K562 (cell line): ENCODE data around the gene DHRS13. TPM values are rescaled to one million over a fixed set of nuclear protein-coding genes. Genes with fewer than 3 reads are reported as not detected.

Experiments used
- CXXC5 ChIP-seq: fragments of 250-450 bp; sonication (Bioruptor Pico); IDR thresholded peaks from 2 replicates; pipeline ENCODE4 v1.8.0; 2022; ENCODE audit warnings: inconsistent platforms, mild to moderate bottlenecking, moderate library complexity
- DPF2 ChIP-seq: fragments of 450-650 bp; IDR thresholded peaks from 2 replicates; pipeline ENCODE4 v1.6.1; 2016
- ESRRA ChIP-seq: fragments of 450-650 bp; IDR thresholded peaks from 2 replicates; pipeline ENCODE4 v1.6.1; 2014; ENCODE audit warnings: low read depth, mild to moderate bottlenecking, moderate library complexity, borderline replicate concordance
- EZH2 ChIP-seq: IDR thresholded peaks from 2 replicates; pipeline ENCODE4 v1.6.1; 2012; ENCODE audit warnings: low read depth, mild to moderate bottlenecking, inconsistent platforms, low read length, borderline replicate concordance
- HEY1 ChIP-seq: fragments of 250-450 bp; sonication (Bioruptor Pico); IDR thresholded peaks from 2 replicates; pipeline ENCODE4 v1.5.0; 2020; ENCODE audit warnings: mild to moderate bottlenecking, moderate library complexity, borderline replicate concordance
- IFI16 ChIP-seq: fragments of 250-450 bp; sonication (Bioruptor Pico); IDR thresholded peaks from 2 replicates; pipeline ENCODE4 v2.1.2; 2022; ENCODE audit warnings: mild to moderate bottlenecking, inconsistent platforms
- KHSRP ChIP-seq: fragments of 450-650 bp; IDR thresholded peaks from 2 replicates; pipeline ENCODE4 v1.6.1; 2017
- MIER1 ChIP-seq: fragments of 450-650 bp; IDR thresholded peaks from 2 replicates; pipeline ENCODE4 v1.6.1; 2016; ENCODE audit warnings: antibody characterized with exemption, mild to moderate bottlenecking, low read depth
- MYBL2 ChIP-seq, 2 experiments: fragments of 450-650 bp in 1 of 2; sonication (generic) in 1 of 2; formaldehyde crosslinking in 1 of 2; IDR thresholded peaks; 2 replicates each; pipeline versions ENCODE4 v1.6.1 to v1.8.1; 2017 to 2022; ENCODE audit warnings: borderline replicate concordance in 1 of 2, inconsistent platforms in 1 of 2, low read depth in 1 of 2, mild to moderate bottlenecking in 1 of 2, missing genetic modification reagents in 1 of 2, moderate library complexity in 1 of 2
- NFYB ChIP-seq: IDR thresholded peaks from 2 replicates; pipeline ENCODE4 v1.6.1; 2011; ENCODE audit warnings: mild to moderate bottlenecking, moderate library complexity; ENCODE audit not compliant: insufficient read length; ENCODE audit errors: extremely low read depth
- POLR2B ChIP-seq: fragments of 450-650 bp; IDR thresholded peaks from 2 replicates; pipeline ENCODE4 v1.6.1; 2018; ENCODE audit warnings: low read depth; ENCODE audit not compliant: partially characterized antibody
- PREB ChIP-seq: sonication (generic); formaldehyde crosslinking; IDR thresholded peaks from 2 replicates; pipeline ENCODE4 v1.8.1; 2023; ENCODE audit warnings: mild to moderate bottlenecking, missing genetic modification reagents
- STAT5A ChIP-seq: IDR thresholded peaks from 2 replicates; pipeline ENCODE4 v1.6.1; 2012; ENCODE audit warnings: low read length, inconsistent platforms, borderline replicate concordance
- TAF7 ChIP-seq: fragments of 450-650 bp; IDR thresholded peaks from 2 replicates; pipeline ENCODE4 v1.6.1; 2016; ENCODE audit warnings: missing genetic modification characterization, missing compliant biosample characterization
- TARDBP ChIP-seq: fragments of 450-650 bp; IDR thresholded peaks from 2 replicates; pipeline ENCODE4 v1.6.1; 2016
- ZFX ChIP-seq: sonication (generic); formaldehyde crosslinking; IDR thresholded peaks from 2 replicates; pipeline ENCODE4 v1.8.0; 2022; ENCODE audit warnings: mild to moderate bottlenecking, missing genetic modification reagents, moderate library complexity
- ZKSCAN3 ChIP-seq: fragments of 250-450 bp; sonication (Bioruptor Pico); IDR thresholded peaks from 2 replicates; pipeline ENCODE4 v1.4.0; 2020
- ZSCAN32 ChIP-seq: fragments of 450-650 bp; formaldehyde crosslinking; IDR thresholded peaks from 2 replicates; pipeline ENCODE4 v1.4.0; 2020; ENCODE audit warnings: mild to moderate bottlenecking, moderate library complexity
- polyA plus RNA-seq, 8 experiments: library from polyadenylated mRNA; depleted of rRNA in 4 of 8; stranded (reverse) in 5 of 8; unstranded in 3 of 8; fragments of >200 nt; fragmentation: Nextera tagmentation in 2 of 8; fragmentation: Illumina TruSeq in 1 of 8; extraction: Ambion mirVana in 2 of 8; extraction: Trizol in 1 of 8; gene quantifications; 2 replicates each; pipeline versions ENCODE4 v1.2.1 to v1.2.3, GENCODE V29; 2011 to 2014; ENCODE audit warnings: inconsistent platforms in 1 of 8, missing spikeins in 1 of 8
- total RNA-seq, 7 experiments: library from RNA; depleted of rRNA in 6 of 7; stranded (reverse); fragments of >200 nt in 6 of 7; fragmentation: Illumina TruSeq in 2 of 7; extraction: Trizol in 2 of 7; gene quantifications; 2 replicates each; pipeline versions ENCODE4 v1.2.1 to v1.2.3, GENCODE V29; 2011 to 2021; ENCODE audit warnings: low replicate concordance in 1 of 7
- TF ChIP-seq, protein P1 (sequence below): fragments of 250-450 bp; sonication (Bioruptor Pico); IDR thresholded peaks from 2 replicates; pipeline ENCODE4 v1.8.0; 2022; ENCODE audit warnings: inconsistent platforms, mild to moderate bottlenecking, moderate library complexity, borderline replicate concordance
- TF ChIP-seq, protein P2 (sequence below): fragments of 200-800 bp; sonication (Bioruptor generic); IDR thresholded peaks from 2 replicates; pipeline ENCODE4 v1.6.1; 2016; ENCODE audit warnings: missing genetic modification characterization, missing compliant biosample characterization

DHRS13 gene
- total and polyA plus RNA-seq, 9 of the 15 experiments (the other 6 are each of a cell fraction or from before 2014, with no cell fraction given) = 0.32 to 52.3 (median 34.3) TPM; not detected in 1

GRCh38 chr17:28861393-28862203, 41.3 kb downstream of the DHRS13 start (continued):
- TF ChIP-seq CXXC5 (CRISPR knock-in tag) (no peak; the same call in none of the 2 replicates), TAF7 (tag) (no peak), POLR2B (peak; percentile 96), KHSRP (no peak), NFYB (no peak), MIER1 (no peak), IFI16 (CRISPR knock-in tag) (no peak), ZFX (CRISPR knock-in tag) (no peak), TARDBP (no peak), EZH2 (no peak), MYBL2 (IDR thresholded peaks at IDR 0.05; ENCODE audit: low read depth) (no peak), MYBL2 (CRISPR knock-in tag; IDR thresholded peaks at IDR 0.05; ENCODE audit: borderline replicate concordance) (no peak), ZSCAN32 (CRISPR knock-in tag) (no peak), HEY1 (CRISPR knock-in tag) (no peak), ZKSCAN3 (CRISPR knock-in tag) (no peak), STAT5A (no peak), PREB (CRISPR knock-in tag) (no peak), DPF2 (peak; percentile 77), ESRRA (peak; percentile 73; the same call in 1 of the 2 replicates)
- TF ChIP-seq, protein P1, sequence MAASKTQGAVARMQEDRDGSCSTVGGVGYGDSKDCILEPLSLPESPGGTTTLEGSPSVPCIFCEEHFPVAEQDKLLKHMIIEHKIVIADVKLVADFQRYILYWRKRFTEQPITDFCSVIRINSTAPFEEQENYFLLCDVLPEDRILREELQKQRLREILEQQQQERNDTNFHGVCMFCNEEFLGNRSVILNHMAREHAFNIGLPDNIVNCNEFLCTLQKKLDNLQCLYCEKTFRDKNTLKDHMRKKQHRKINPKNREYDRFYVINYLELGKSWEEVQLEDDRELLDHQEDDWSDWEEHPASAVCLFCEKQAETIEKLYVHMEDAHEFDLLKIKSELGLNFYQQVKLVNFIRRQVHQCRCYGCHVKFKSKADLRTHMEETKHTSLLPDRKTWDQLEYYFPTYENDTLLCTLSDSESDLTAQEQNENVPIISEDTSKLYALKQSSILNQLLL (CRISPR knock-in tag) = no peak
- TF ChIP-seq, protein P2, sequence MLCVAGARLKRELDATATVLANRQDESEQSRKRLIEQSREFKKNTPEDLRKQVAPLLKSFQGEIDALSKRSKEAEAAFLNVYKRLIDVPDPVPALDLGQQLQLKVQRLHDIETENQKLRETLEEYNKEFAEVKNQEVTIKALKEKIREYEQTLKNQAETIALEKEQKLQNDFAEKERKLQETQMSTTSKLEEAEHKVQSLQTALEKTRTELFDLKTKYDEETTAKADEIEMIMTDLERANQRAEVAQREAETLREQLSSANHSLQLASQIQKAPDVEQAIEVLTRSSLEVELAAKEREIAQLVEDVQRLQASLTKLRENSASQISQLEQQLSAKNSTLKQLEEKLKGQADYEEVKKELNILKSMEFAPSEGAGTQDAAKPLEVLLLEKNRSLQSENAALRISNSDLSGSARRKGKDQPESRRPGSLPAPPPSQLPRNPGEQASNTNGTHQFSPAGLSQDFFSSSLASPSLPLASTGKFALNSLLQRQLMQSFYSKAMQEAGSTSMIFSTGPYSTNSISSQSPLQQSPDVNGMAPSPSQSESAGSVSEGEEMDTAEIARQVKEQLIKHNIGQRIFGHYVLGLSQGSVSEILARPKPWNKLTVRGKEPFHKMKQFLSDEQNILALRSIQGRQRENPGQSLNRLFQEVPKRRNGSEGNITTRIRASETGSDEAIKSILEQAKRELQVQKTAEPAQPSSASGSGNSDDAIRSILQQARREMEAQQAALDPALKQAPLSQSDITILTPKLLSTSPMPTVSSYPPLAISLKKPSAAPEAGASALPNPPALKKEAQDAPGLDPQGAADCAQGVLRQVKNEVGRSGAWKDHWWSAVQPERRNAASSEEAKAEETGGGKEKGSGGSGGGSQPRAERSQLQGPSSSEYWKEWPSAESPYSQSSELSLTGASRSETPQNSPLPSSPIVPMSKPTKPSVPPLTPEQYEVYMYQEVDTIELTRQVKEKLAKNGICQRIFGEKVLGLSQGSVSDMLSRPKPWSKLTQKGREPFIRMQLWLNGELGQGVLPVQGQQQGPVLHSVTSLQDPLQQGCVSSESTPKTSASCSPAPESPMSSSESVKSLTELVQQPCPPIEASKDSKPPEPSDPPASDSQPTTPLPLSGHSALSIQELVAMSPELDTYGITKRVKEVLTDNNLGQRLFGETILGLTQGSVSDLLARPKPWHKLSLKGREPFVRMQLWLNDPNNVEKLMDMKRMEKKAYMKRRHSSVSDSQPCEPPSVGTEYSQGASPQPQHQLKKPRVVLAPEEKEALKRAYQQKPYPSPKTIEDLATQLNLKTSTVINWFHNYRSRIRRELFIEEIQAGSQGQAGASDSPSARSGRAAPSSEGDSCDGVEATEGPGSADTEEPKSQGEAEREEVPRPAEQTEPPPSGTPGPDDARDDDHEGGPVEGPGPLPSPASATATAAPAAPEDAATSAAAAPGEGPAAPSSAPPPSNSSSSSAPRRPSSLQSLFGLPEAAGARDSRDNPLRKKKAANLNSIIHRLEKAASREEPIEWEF = no peak
